ENCODE measurements around the gene USP20. TPM values are rescaled to one million over a fixed set of nuclear protein-coding genes. Genes with fewer than 3 reads are reported as not detected.

Gene USP20
- total RNA-seq, 1 donor from 2014 or later: 3.7 TPM

GRCh38 chr9:129879991-129880653 is 44.9 kb downstream of the USP20 start:
- Histone ChIP-seq H3K4me3 (ENCODE audit: low read length in 3 of 3) (no peak overlapping the region), H3K27ac (ENCODE audit: low read depth, low read length) (no peak overlapping the region), H3K9me3 (ENCODE audit: control insufficient read depth in 3 of 3, low read length in 3 of 3) (no peaks in the 10 kb centered on the region), H3K4me1 (ENCODE audit: control insufficient read depth in 3 of 3, insufficient read depth in 3 of 3, low read length in 3 of 3) (peaks cover 13 to 15% (median 15%) of the 10 kb centered on the region in 3 donors), H3K27me3 (ENCODE audit: control insufficient read depth in 3 of 3, insufficient read depth in 3 of 3, low read length in 3 of 3) (no peaks in the 10 kb centered on the region), H3K9ac (ENCODE audit: low read depth in 1 of 3, low read length in 3 of 3) (no peak overlapping the region), H3K36me3 (ENCODE audit: control insufficient read depth in 3 of 3, insufficient read depth in 3 of 3, low read length in 3 of 3) (peaks cover 31 to 52% (median 33%) of the 10 kb centered on the region in 3 donors)

- no peak overlapping the region for H3K4me3 ChIP-seq (ENCODE audit: low read length in 3 of 3)
- no peak overlapping the region for H3K27ac ChIP-seq (ENCODE audit: low read depth, low read length)
- no peak overlapping the region for H3K9ac ChIP-seq (ENCODE audit: low read depth in 1 of 3, low read length in 3 of 3)
- H3K36me3 ChIP-seq (ENCODE audit: control insufficient read depth in 3 of 3, insufficient read depth in 3 of 3, low read length in 3 of 3): peaks cover 23 to 44% (median 26%) of the 10 kb centered on the region in 3 donors
- peaks cover 18 to 21% (median 20%) of the 10 kb centered on the region in 3 donors for H3K4me1 ChIP-seq (ENCODE audit: control insufficient read depth in 3 of 3, insufficient read depth in 3 of 3, low read length in 3 of 3)
- no peaks in the 10 kb centered on the region for H3K9me3 ChIP-seq (ENCODE audit: control insufficient read depth in 3 of 3, low read length in 3 of 3)
- no peaks in the 10 kb centered on the region for H3K27me3 ChIP-seq (ENCODE audit: control insufficient read depth in 3 of 3, insufficient read depth in 3 of 3, low read length in 3 of 3)
Measured at GRCh38 chr9:129880654-129881546, 45.6 kb downstream of the USP20 start.

GRCh38 chr9:129881547-129882324 is 46.5 kb downstream of the USP20 start:
- Histone ChIP-seq H3K4me1 (ENCODE audit: control insufficient read depth in 3 of 3, insufficient read depth in 3 of 3, low read length in 3 of 3) (peaks cover 23 to 28% (median 26%) of the 10 kb centered on the region in 3 donors), H3K27ac (ENCODE audit: low read depth, low read length) (no peak overlapping the region), H3K9me3 (ENCODE audit: control insufficient read depth in 3 of 3, low read length in 3 of 3) (no peaks in the 10 kb centered on the region), H3K27me3 (ENCODE audit: control insufficient read depth in 3 of 3, insufficient read depth in 3 of 3, low read length in 3 of 3) (no peaks in the 10 kb centered on the region), H3K4me3 (ENCODE audit: low read length in 3 of 3) (no peak overlapping the region), H3K36me3 (ENCODE audit: control insufficient read depth in 3 of 3, insufficient read depth in 3 of 3, low read length in 3 of 3) (peaks cover 21 to 38% (median 21%) of the 10 kb centered on the region in 3 donors), H3K9ac (ENCODE audit: low read depth in 1 of 3, low read length in 3 of 3) (no peak overlapping the region)

- H3K4me3 ChIP-seq (ENCODE audit: low read length in 3 of 3): peak overlapping the region; percentile 52 to 68 (median 65)
- H3K36me3 ChIP-seq (ENCODE audit: control insufficient read depth in 3 of 3, insufficient read depth in 3 of 3, low read length in 3 of 3): peaks cover 18 to 28% (median 19%) of the 10 kb centered on the region in 3 donors
- peak overlapping the region in 2 of 3 donors; percentile 45 to 79 for H3K9ac ChIP-seq (ENCODE audit: low read depth in 1 of 3, low read length in 3 of 3)
- peaks cover 23 to 30% (median 28%) of the 10 kb centered on the region in 3 donors for H3K4me1 ChIP-seq (ENCODE audit: control insufficient read depth in 3 of 3, insufficient read depth in 3 of 3, low read length in 3 of 3)
- H3K27me3 ChIP-seq (ENCODE audit: control insufficient read depth in 3 of 3, insufficient read depth in 3 of 3, low read length in 3 of 3): no peaks in the 10 kb centered on the region
- H3K9me3 ChIP-seq (ENCODE audit: control insufficient read depth in 3 of 3, low read length in 3 of 3): no peaks in the 10 kb centered on the region
- no peak overlapping the region for H3K27ac ChIP-seq (ENCODE audit: low read depth, low read length)
Measured at GRCh38 chr9:129884220-129885017, 49.2 kb downstream of the USP20 start.

GRCh38 chr9:129885018-129885669 is 49.9 kb downstream of the USP20 start:
- Histone ChIP-seq H3K4me1 (ENCODE audit: control insufficient read depth in 3 of 3, insufficient read depth in 3 of 3, low read length in 3 of 3) (peaks cover 23 to 30% (median 28%) of the 10 kb centered on the region in 3 donors), H3K36me3 (ENCODE audit: control insufficient read depth in 3 of 3, insufficient read depth in 3 of 3, low read length in 3 of 3) (peaks cover 19 to 27% (median 24%) of the 10 kb centered on the region in 3 donors), H3K9ac (ENCODE audit: low read depth in 1 of 3, low read length in 3 of 3) (peak overlapping the region; percentile 21 to 79 (median 40)), H3K4me3 (ENCODE audit: low read length in 3 of 3) (peak overlapping the region; percentile 52 to 68 (median 65)), H3K27me3 (ENCODE audit: control insufficient read depth in 3 of 3, insufficient read depth in 3 of 3, low read length in 3 of 3) (no peaks in the 10 kb centered on the region), H3K9me3 (ENCODE audit: control insufficient read depth in 3 of 3, low read length in 3 of 3) (no peaks in the 10 kb centered on the region), H3K27ac (ENCODE audit: low read depth, low read length) (peak overlapping the region; percentile 13)

- H3K9me3 ChIP-seq (ENCODE audit: control insufficient read depth in 3 of 3, low read length in 3 of 3): no peaks in the 10 kb centered on the region
- H3K27ac ChIP-seq (ENCODE audit: low read depth, low read length): peak overlapping the region; percentile 13
- no peaks in the 10 kb centered on the region for H3K27me3 ChIP-seq (ENCODE audit: control insufficient read depth in 3 of 3, insufficient read depth in 3 of 3, low read length in 3 of 3)
- H3K4me1 ChIP-seq (ENCODE audit: control insufficient read depth in 3 of 3, insufficient read depth in 3 of 3, low read length in 3 of 3): peaks cover 23 to 30% (median 28%) of the 10 kb centered on the region in 3 donors
- peaks cover 14 to 21% (median 20%) of the 10 kb centered on the region in 3 donors for H3K36me3 ChIP-seq (ENCODE audit: control insufficient read depth in 3 of 3, insufficient read depth in 3 of 3, low read length in 3 of 3)
- peak overlapping the region; percentile 21 to 79 (median 40) for H3K9ac ChIP-seq (ENCODE audit: low read depth in 1 of 3, low read length in 3 of 3)
- H3K4me3 ChIP-seq (ENCODE audit: low read length in 3 of 3): peak overlapping the region; percentile 52 to 68 (median 65)
Measured at GRCh38 chr9:129885670-129886106, 50.4 kb downstream of the USP20 start.

GRCh38 chr9:129886226-129887174 is 51.2 kb downstream of the USP20 start:
- no peaks in the 10 kb centered on the region for H3K9me3 ChIP-seq (ENCODE audit: control insufficient read depth in 3 of 3, low read length in 3 of 3)
- H3K27ac ChIP-seq (ENCODE audit: low read depth, low read length): no peak overlapping the region
- H3K4me3 ChIP-seq (ENCODE audit: low read length in 3 of 3): peak overlapping the region in 2 of 3 donors; percentile 51 to 52
- no peaks in the 10 kb centered on the region for H3K27me3 ChIP-seq (ENCODE audit: control insufficient read depth in 3 of 3, insufficient read depth in 3 of 3, low read length in 3 of 3)
- H3K36me3 ChIP-seq (ENCODE audit: control insufficient read depth in 3 of 3, insufficient read depth in 3 of 3, low read length in 3 of 3): peaks cover 7 to 18% (median 14%) of the 10 kb centered on the region in 3 donors
- H3K4me1 ChIP-seq (ENCODE audit: control insufficient read depth in 3 of 3, insufficient read depth in 3 of 3, low read length in 3 of 3): peaks cover 23 to 30% (median 28%) of the 10 kb centered on the region in 3 donors
- H3K9ac ChIP-seq (ENCODE audit: low read depth in 1 of 3, low read length in 3 of 3): peak overlapping the region in 1 of 3 donors; percentile 69

Measured in skeletal muscle tissue (tissue), 4 donors.